HG03175 (cell line): ENCODE data around the gene LZTS3.
"Not testable (repeated sequence)": the region's sequence is repeated elsewhere in the genome, so short reads cannot be mapped to it uniquely, and the experiment has no call there.

ENCODE experiments used
- ATAC-seq: cut with Tn5 transposase; IDR thresholded peaks from one replicate; pipeline ENCODE4 v1.9.1; 2021; ENCODE audit warnings: mild to moderate bottlenecking, moderate library complexity; ENCODE audit not compliant: unreplicated experiment

Gene LZTS3

GRCh38 chr20:3146732-3147341 lies 26.5 kb downstream of the LZTS3 start:
- no peak for ATAC-seq

GRCh38 chr20:3141757-3142156 lies 31.6 kb downstream of the LZTS3 start:
- no peak for ATAC-seq

- no peak for ATAC-seq
These were observed 35.9 kb downstream of the LZTS3 start for GRCh38 chr20:3137492-3137891.

- no peak for ATAC-seq
These were observed 37.8 kb downstream of the LZTS3 start for GRCh38 chr20:3135507-3136070.

- ATAC-seq: no peak
These were observed 39.2 kb downstream of the LZTS3 start for GRCh38 chr20:3134151-3134550.

GRCh38 chr20:3133155-3133554 lies 40.2 kb downstream of the LZTS3 start:
- ATAC-seq: no peak

GRCh38 chr20:3130051-3130600 lies 43.2 kb downstream of the LZTS3 start:
- no peak for ATAC-seq

- ATAC-seq: no peak
These were observed 44.3 kb downstream of the LZTS3 start for GRCh38 chr20:3129094-3129493.

- no peak for ATAC-seq
These were observed 44.9 kb downstream of the LZTS3 start for GRCh38 chr20:3128275-3128984.

- ATAC-seq: no peak
These were observed 46.9 kb downstream of the LZTS3 start for GRCh38 chr20:3126527-3126859.

- not testable (repeated sequence) for ATAC-seq
These were observed 47.4 kb downstream of the LZTS3 start for GRCh38 chr20:3125776-3126526.

GRCh38 chr20:3124773-3125560 lies 48.4 kb downstream of the LZTS3 start:
- not testable (repeated sequence) for ATAC-seq

- ATAC-seq: not testable (repeated sequence)
These were observed 49.2 kb downstream of the LZTS3 start for GRCh38 chr20:3124163-3124562.

GRCh38 chr20:3123542-3123941 lies 49.8 kb downstream of the LZTS3 start:
- no peak for ATAC-seq

- no peak for ATAC-seq
These were observed 51.3 kb downstream of the LZTS3 start for GRCh38 chr20:3121955-3122610.

GRCh38 chr20:3121271-3121911 lies 52.0 kb downstream of the LZTS3 start:
- ATAC-seq: no peak

GRCh38 chr20:3119044-3119443 lies 54.3 kb downstream of the LZTS3 start:
- no peak for ATAC-seq

GRCh38 chr20:3117839-3118379 lies 55.4 kb downstream of the LZTS3 start:
- ATAC-seq: not testable (repeated sequence)

- ATAC-seq: no peak
These were observed 57.0 kb downstream of the LZTS3 start for GRCh38 chr20:3116341-3116740.
